Mesendoderm (in vitro differentiated cells): ENCODE results near the gene PIP5K1B.

ENCODE experiments used
- DNase-seq: peaks from one replicate; pipeline ENCODE4 v3.0.0; 2013
- H2AK5ac ChIP-seq: 2 replicates; pipeline ENCODE4 v1.6.1; 2013; ENCODE audit warnings: low read length, inconsistent platforms
- H2BK120ac ChIP-seq: 2 replicates; pipeline ENCODE4 v1.6.1; 2013; ENCODE audit warnings: low read depth, mild to moderate bottlenecking, low read length, moderate library complexity, mixed read lengths
- H2BK15ac ChIP-seq: replicated peaks from 2 replicates; pipeline ENCODE4 v1.6.1; 2013; ENCODE audit warnings: low read depth, mild to moderate bottlenecking, moderate library complexity
- H2BK5ac ChIP-seq: 2 replicates; pipeline ENCODE4 v1.6.1; 2013; ENCODE audit warnings: low read length, inconsistent platforms
- H3K18ac ChIP-seq: 2 replicates; pipeline ENCODE4 v1.6.1; 2013; ENCODE audit warnings: mild to moderate bottlenecking, low read length, mixed read lengths
- H3K23ac ChIP-seq: one replicate; pipeline ENCODE4 v1.6.1; 2013; ENCODE audit warnings: low read length
- H3K27ac ChIP-seq: 2 replicates; pipeline ENCODE4 v1.5.1; 2013; ENCODE audit warnings: low read depth, mild to moderate bottlenecking, inconsistent platforms, low read length, moderate library complexity
- H3K27me3 ChIP-seq: 2 replicates; pipeline ENCODE4 v1.6.1; 2013; ENCODE audit warnings: low read length, control low read depth, mild to moderate bottlenecking, inconsistent platforms; ENCODE audit not compliant: insufficient read depth, poor library complexity
- H3K36me3 ChIP-seq: 2 replicates; pipeline ENCODE4 v1.6.1; 2013; ENCODE audit warnings: low read length, inconsistent platforms; ENCODE audit not compliant: control insufficient read depth, insufficient read depth
- H3K4ac ChIP-seq: one replicate; pipeline ENCODE4 v1.6.1; 2013; ENCODE audit warnings: low read depth, mild to moderate bottlenecking, low read length, moderate library complexity
- H3K4me1 ChIP-seq: 2 replicates; pipeline ENCODE4 v1.6.1; 2013; ENCODE audit warnings: low read depth, low read length, inconsistent platforms; ENCODE audit not compliant: control insufficient read depth
- H3K4me2 ChIP-seq: 2 replicates; pipeline ENCODE4 v1.6.1; 2013; ENCODE audit warnings: low read length
- H3K4me3 ChIP-seq: 2 replicates; pipeline ENCODE4 v1.5.1; 2013; ENCODE audit warnings: mild to moderate bottlenecking, low read length
- H3K56ac ChIP-seq: one replicate; pipeline ENCODE4 v1.6.1; 2013; ENCODE audit warnings: low read length
- H3K79me1 ChIP-seq: 2 replicates; pipeline ENCODE4 v1.6.1; 2013; ENCODE audit warnings: low read length, inconsistent platforms
- H3K79me2 ChIP-seq: 2 replicates; pipeline ENCODE4 v1.6.1; 2013; ENCODE audit warnings: mild to moderate bottlenecking, low read length; ENCODE audit not compliant: control insufficient read depth, insufficient read depth
- H3K9ac ChIP-seq: 2 replicates; pipeline ENCODE4 v1.6.1; 2013; ENCODE audit warnings: low read length, inconsistent platforms
- H4K5ac ChIP-seq: one replicate; pipeline ENCODE4 v1.6.1; 2013; ENCODE audit warnings: low read length
- H4K8ac ChIP-seq: one replicate; pipeline ENCODE4 v1.6.1; 2013; ENCODE audit warnings: low read depth, mild to moderate bottlenecking, control low read depth, low read length, moderate library complexity
- WGBS: extraction: QIAGEN DNeasy Blood & Tissue Kit; methylation state at CpG from one replicate; pipeline ENCODE4 v1.1.7; 2013; ENCODE audit warnings: low lambda C conversion rate, missing lambda C conversion rate; ENCODE audit not compliant: insufficient coverage; ENCODE audit errors: extremely low coverage; 5-methylcytosine and 5-hydroxymethylcytosine counted together

PIP5K1B gene

DNA sequence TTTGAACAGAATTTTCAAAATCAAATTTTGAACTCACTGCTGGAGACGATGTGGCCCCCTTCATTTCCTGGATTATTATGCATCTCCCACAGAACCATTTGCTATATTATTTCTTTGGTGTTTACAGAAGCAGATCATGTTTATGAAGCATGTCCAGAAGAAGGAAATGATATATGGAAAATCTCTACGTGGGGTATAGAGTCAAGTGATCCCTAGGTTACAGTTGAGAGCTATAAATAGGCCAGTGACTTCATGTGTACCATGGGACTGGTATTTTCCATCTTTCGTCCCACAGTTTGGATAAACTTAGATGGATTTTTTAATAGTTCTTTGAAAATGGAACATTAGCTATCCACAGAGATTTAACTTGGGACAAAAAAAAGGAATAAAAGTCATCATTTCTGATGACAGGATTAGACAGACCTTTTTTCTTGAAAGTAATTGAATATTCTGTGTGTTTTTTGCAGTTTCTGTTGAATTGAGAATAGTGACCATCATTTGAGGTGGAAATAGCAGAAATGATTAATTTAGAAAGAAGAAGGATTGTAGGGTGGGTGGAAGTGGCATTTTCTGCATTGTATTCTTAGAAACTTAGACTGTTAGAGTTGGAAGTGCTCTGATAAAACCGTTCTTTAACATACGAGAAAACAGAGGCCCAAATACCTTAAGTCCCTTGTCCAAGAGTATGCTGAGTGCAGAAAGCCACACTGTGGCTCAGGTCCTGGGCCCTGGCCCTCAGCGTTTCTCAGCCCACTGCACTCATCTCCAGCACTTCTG lies 136.4 kb downstream of the PIP5K1B start:
- Histone ChIP-seq H3K18ac (no peak overlapping the region), H3K56ac (no peak overlapping the region), H3K27ac (no peak overlapping the region), H2BK15ac (no peak overlapping the region), H3K9ac (no peak overlapping the region), H3K27me3 (peaks cover 2% of the 10 kb centered on the region), H3K4ac (no peak overlapping the region), H3K4me2 (no peak overlapping the region), H3K36me3 (no peaks in the 10 kb centered on the region), H2BK5ac (no peak overlapping the region), H4K5ac (no peak overlapping the region), H4K8ac (no peak overlapping the region), H2BK120ac (no peak overlapping the region), H3K79me2 (no peaks in the 10 kb centered on the region), H2AK5ac (no peak overlapping the region), H3K4me3 (no peak overlapping the region), H3K79me1 (no peaks in the 10 kb centered on the region), H3K23ac (no peak overlapping the region), H3K4me1 (no peaks in the 10 kb centered on the region)
- no peak for DNase-seq
- no CpG with 5 or more reads among the region's 6 CpGs for WGBS

DNA sequence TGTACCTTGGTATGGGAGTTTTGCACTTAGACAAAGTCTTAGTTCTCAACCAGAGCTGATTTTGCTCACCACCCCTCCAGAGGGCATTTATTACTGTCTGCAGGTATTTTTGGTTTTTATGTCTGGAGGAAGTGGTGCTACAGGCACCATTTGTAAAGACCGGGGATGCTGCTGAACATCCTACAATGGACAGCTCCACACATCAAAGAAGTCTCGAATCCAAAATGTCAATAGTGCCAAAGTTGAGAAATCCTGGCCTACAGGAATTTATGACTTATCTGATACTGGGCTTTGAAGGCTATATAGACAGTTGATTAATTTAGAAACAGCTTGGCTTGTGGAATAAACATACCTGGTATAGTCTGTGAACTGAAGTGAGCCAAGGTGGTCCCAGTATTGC lies 137.5 kb downstream of the PIP5K1B start:
- Histone ChIP-seq H3K56ac (no peak overlapping the region), H3K23ac (no peak overlapping the region)

DNA sequence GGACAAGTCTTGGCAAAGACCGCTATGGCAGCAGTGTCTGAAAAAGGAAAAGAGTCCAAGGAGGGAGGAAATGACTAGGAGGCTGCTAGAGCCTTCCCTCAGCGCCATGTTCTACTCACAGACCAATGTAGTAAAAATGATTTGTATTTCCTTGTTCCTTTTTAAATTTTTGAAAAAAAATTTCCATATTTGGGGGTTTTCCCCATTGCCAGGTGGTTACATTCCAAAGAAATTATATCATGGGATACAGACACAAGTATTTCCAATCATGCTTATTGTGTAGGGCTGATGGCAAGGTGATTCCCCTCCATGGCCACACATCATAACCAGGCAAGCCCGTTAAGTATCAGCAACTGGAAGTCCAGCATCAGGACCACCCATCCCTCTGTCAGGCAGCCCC lies 138.2 kb downstream of the PIP5K1B start:
- H3K4ac ChIP-seq = no peak overlapping the region
- no peak overlapping the region for H2BK120ac ChIP-seq
- DNase-seq = no peak
- H3K4me2 ChIP-seq = no peak overlapping the region
- H3K79me2 ChIP-seq = no peaks in the 10 kb centered on the region
- H3K56ac ChIP-seq = no peak overlapping the region
- H2AK5ac ChIP-seq = no peak overlapping the region
- no peak overlapping the region for H3K23ac ChIP-seq
- WGBS = no CpG with 5 or more reads among the region's 3 CpGs
- H3K79me1 ChIP-seq = no peaks in the 10 kb centered on the region
- no peaks in the 10 kb centered on the region for H3K36me3 ChIP-seq
- no peak overlapping the region for H3K4me3 ChIP-seq
- no peak overlapping the region for H4K5ac ChIP-seq
- H3K18ac ChIP-seq = no peak overlapping the region
- H2BK15ac ChIP-seq = no peak overlapping the region
- no peak overlapping the region for H3K9ac ChIP-seq
- H3K27ac ChIP-seq = no peak overlapping the region
- H4K8ac ChIP-seq = no peak overlapping the region
- no peaks in the 10 kb centered on the region for H3K4me1 ChIP-seq
- no peaks in the 10 kb centered on the region for H3K27me3 ChIP-seq
- no peak overlapping the region for H2BK5ac ChIP-seq

More for the DNA sequence above, 137.5 kb downstream of the PIP5K1B start:
- Histone ChIP-seq H3K79me1 (no peaks in the 10 kb centered on the region), H4K5ac (no peak overlapping the region), H2BK120ac (no peak overlapping the region), H2BK15ac (no peak overlapping the region), H3K4ac (no peak overlapping the region), H3K27ac (no peak overlapping the region), H2BK5ac (no peak overlapping the region), H3K18ac (no peak overlapping the region), H3K79me2 (no peaks in the 10 kb centered on the region), H3K9ac (no peak overlapping the region), H3K4me1 (no peaks in the 10 kb centered on the region), H3K4me3 (no peak overlapping the region), H4K8ac (no peak overlapping the region), H2AK5ac (no peak overlapping the region), H3K36me3 (no peaks in the 10 kb centered on the region), H3K27me3 (no peaks in the 10 kb centered on the region), H3K4me2 (no peak overlapping the region)
- WGBS = no CpG with 5 or more reads among the region's 2 CpGs
- no peak for DNase-seq

DNA sequence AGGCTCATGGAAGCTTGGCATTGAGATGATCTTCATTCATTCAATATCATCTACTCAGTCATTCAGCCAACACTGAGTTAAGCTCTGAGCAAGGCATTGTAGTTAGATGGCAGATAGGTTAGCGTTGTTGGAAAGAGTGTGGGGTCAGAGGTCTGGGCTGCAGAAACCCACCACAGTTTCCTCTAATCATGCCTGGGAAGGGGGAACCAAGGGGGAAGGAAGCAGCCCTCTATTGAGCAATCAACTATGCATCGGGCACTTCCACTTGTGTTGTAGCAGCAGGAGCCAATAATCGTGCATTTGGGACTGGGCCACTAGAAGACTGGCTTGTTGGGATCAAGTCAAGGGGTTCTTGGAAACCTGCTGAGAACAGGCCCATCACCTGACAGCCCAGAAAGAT lies 139.1 kb downstream of the PIP5K1B start:
- no peak overlapping the region for H2BK5ac ChIP-seq
- H3K4me2 ChIP-seq = no peak overlapping the region
- no peak overlapping the region for H2BK120ac ChIP-seq
- no peak overlapping the region for H2BK15ac ChIP-seq
- H3K27ac ChIP-seq = no peak overlapping the region
- H3K27me3 ChIP-seq = no peaks in the 10 kb centered on the region
- H3K18ac ChIP-seq = no peak overlapping the region
- H4K5ac ChIP-seq = no peak overlapping the region
- H3K79me1 ChIP-seq = no peaks in the 10 kb centered on the region
- H3K4me3 ChIP-seq = no peak overlapping the region
- H2AK5ac ChIP-seq = no peak overlapping the region
- no peak overlapping the region for H3K9ac ChIP-seq
- no peaks in the 10 kb centered on the region for H3K36me3 ChIP-seq
- no peaks in the 10 kb centered on the region for H3K79me2 ChIP-seq
- no peak overlapping the region for H3K56ac ChIP-seq
- H3K4ac ChIP-seq = no peak overlapping the region
- no peaks in the 10 kb centered on the region for H3K4me1 ChIP-seq
- H3K23ac ChIP-seq = no peak overlapping the region
- DNase-seq = no peak
- H4K8ac ChIP-seq = no peak overlapping the region
- WGBS = no CpG with 5 or more reads among the region's 3 CpGs

DNA sequence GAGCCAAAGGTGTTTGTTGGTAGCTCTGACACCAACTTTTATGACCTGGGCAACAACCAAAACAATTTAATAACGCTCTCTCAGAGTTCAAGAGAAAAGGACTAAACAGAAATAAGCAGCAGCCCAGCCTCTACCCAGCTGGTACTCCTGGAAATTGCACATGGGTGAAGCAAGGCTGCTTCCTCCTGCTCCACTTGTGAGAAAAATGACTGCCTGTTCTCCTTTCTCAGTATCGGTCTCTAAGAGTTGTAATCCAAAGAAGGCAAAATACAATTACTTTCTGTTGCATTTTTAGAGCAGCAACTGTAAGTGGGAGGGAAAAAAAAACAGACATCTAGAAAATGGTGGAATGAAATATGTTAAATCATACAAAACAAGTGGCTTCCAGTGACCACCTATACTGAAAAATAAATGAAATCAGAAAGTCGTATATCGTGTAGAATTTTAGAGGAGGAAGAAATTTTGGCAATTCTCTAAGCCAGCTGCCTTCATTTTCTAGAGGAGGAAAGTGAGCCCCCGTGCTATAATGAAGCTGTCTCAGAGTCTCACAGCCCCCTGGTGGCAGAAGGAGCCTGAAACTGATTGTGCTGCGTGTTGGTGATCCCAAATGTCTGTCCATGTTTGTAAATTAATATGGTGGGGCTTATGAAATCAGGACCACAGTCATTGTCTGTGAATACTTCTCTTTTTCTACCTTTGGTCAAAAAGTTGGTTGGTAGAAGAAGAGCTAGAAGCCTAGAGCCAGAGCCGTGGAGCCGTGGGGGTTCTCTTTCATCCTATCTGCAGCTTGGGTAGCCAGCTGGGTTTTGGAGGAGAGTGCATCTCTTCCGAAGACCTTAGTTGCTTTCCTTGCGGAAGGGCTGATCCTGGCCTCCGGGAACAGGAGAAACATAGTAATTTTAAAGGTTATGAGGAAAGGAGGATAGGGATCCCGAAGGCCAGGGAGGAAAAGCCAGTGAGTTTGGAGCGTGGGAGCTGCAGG lies 139.9 kb downstream of the PIP5K1B start:
- Histone ChIP-seq H3K18ac (no peak overlapping the region), H3K4me1 (no peaks in the 10 kb centered on the region), H4K8ac (no peak overlapping the region), H3K27me3 (no peaks in the 10 kb centered on the region), H3K27ac (no peak overlapping the region), H2BK15ac (no peak overlapping the region), H3K79me1 (no peaks in the 10 kb centered on the region), H3K36me3 (no peaks in the 10 kb centered on the region), H2AK5ac (no peak overlapping the region), H3K9ac (no peak overlapping the region), H4K5ac (no peak overlapping the region), H2BK120ac (no peak overlapping the region), H3K23ac (no peak overlapping the region), H3K56ac (no peak overlapping the region), H3K4ac (no peak overlapping the region), H2BK5ac (no peak overlapping the region), H3K79me2 (no peaks in the 10 kb centered on the region), H3K4me2 (no peak overlapping the region), H3K4me3 (no peak overlapping the region)
- DNase-seq = peak; percentile 65
- WGBS = no CpG with 5 or more reads among the region's 13 CpGs
